Small intestine (tissue), 7 donors: ENCODE results near the gene LSM7. TPM values are rescaled to one million over a fixed set of nuclear protein-coding genes. Genes with fewer than 3 reads are reported as not detected.

Experiments
- DNase-seq, 2 donors: peaks; one replicate each; pipeline versions ENCODE4 v3.0.0 to v3.0.0-alpha.2; 2013
- FAIRE-seq: peaks from 2 replicates; lab custom pipeline; 2012; peaks lifted over from hg19 to GRCh38; lab: Jason Lieb, UNC
- H3K27ac ChIP-seq, 3 donors: one replicate each; pipeline ENCODE4 v1.5.1; 2013; ENCODE audit warnings: low read length in 2 of 3, mild to moderate bottlenecking in 2 of 3, control low read depth in 1 of 3, inconsistent platforms in 1 of 3, low read depth in 1 of 3, moderate library complexity in 1 of 3
- H3K27me3 ChIP-seq, 3 donors: one replicate each; pipeline ENCODE4 v1.6.1; 2013; ENCODE audit warnings: low read length in 3 of 3, inconsistent platforms in 1 of 3; ENCODE audit not compliant: control insufficient read depth in 3 of 3, insufficient read depth in 3 of 3
- H3K36me3 ChIP-seq, 3 donors: one replicate each; pipeline ENCODE4 v1.6.1; 2013; ENCODE audit warnings: low read length in 3 of 3, inconsistent platforms in 1 of 3, low read depth in 1 of 3, mild to moderate bottlenecking in 1 of 3, moderate library complexity in 1 of 3; ENCODE audit not compliant: control insufficient read depth in 3 of 3, insufficient read depth in 2 of 3
- H3K4me1 ChIP-seq, 3 donors: one replicate each; pipeline ENCODE4 v1.6.1; 2013; ENCODE audit warnings: low read length in 2 of 3, inconsistent platforms in 1 of 3, low read depth in 1 of 3, mild to moderate bottlenecking in 1 of 3, moderate library complexity in 1 of 3; ENCODE audit not compliant: control insufficient read depth in 3 of 3, insufficient read depth in 2 of 3
- H3K4me3 ChIP-seq, 3 donors: one replicate each; pipeline ENCODE4 v1.5.1; 2013; ENCODE audit warnings: low read length in 3 of 3, control low read depth in 1 of 3, inconsistent platforms in 1 of 3, low read depth in 1 of 3, mild to moderate bottlenecking in 1 of 3, moderate library complexity in 1 of 3
- H3K9me3 ChIP-seq, 2 donors: one replicate each; pipeline ENCODE4 v1.6.1; 2013; ENCODE audit warnings: low read depth in 1 of 2, low read length in 1 of 2; ENCODE audit not compliant: control insufficient read depth in 2 of 2, insufficient read depth in 1 of 2
- WGBS, 3 donors: extraction: QIAGEN DNeasy Blood & Tissue Kit; methylation state at CpG; one replicate each; pipeline ENCODE4 v1.1.7; 2013; 5-methylcytosine and 5-hydroxymethylcytosine counted together
- polyA plus RNA-seq, 4 donors: library from polyadenylated mRNA; stranded (reverse) in 3 of 4; unstranded in 1 of 4; fragments of 200-250 nt in 3 of 4; fragments of 120-200 nt in 1 of 4; gene quantifications; one replicate each; pipeline versions ENCODE4 v1.2.1 to v1.2.3, GENCODE V29; 2013
- donor health status: healthy with polysubstance abuse.
- donor health status: control.
- donor health status: control.
- donor health status: Bipolar disorder and iron deficiency.
- donor health status: healthy.

Gene LSM7
- polyA plus RNA-seq, 4 donors, result 145 to 471 (median 283) TPM

- DNase-seq, result no peak
- H3K27ac ChIP-seq, result peak overlapping the region in 2 of 3 donors; percentile 78 to 79
- H3K4me3 ChIP-seq, result no peak overlapping the region
- peaks cover 2 to 51% (median 13%) of the 10 kb centered on the region in 3 donors for H3K36me3 ChIP-seq
- H3K4me1 ChIP-seq, result peaks cover 5 to 35% (median 6%) of the 10 kb centered on the region in 3 donors
- no peaks in the 10 kb centered on the region for H3K27me3 ChIP-seq
- WGBS, 3 donors, result 57 to 81% (median 73%) methylated on average over 9 of the region's 9 CpGs
- FAIRE-seq, result no peak
- H3K9me3 ChIP-seq, result no peaks in the 10 kb centered on the region
These were observed 54.1 kb downstream of the LSM7 start for GRCh38 chr19:2274185-2274711.

- DNase-seq (peak; percentile 76 to 89), FAIRE-seq (no peak)
- WGBS, 3 donors, result 6 to 10% (median 7%) methylated on average over 43 to 45 of the region's 45 CpGs
- Histone ChIP-seq H3K9me3 (no peaks in the 10 kb centered on the region), H3K4me1 (peaks cover 5 to 32% (median 6%) of the 10 kb centered on the region in 3 donors), H3K4me3 (peak overlapping the region in 2 of 3 donors; percentile 1 to 37), H3K27me3 (no peaks in the 10 kb centered on the region), H3K36me3 (peaks cover 2 to 51% (median 13%) of the 10 kb centered on the region in 3 donors), H3K27ac (peak overlapping the region; percentile 78 to 81 (median 79))
These were observed 54.8 kb downstream of the LSM7 start for GRCh38 chr19:2273356-2274184.

Other genes starting within 250 kb of the LSM7 start
- gene MOB3A, start 232.3 kb downstream of the LSM7 start, polyA plus RNA-seq, result 10 to 100 TPM in 3 of 4 donors, 1 to 10 TPM in 1; 7.6 to 18.3 (median 14.5) TPM
- 1 to 10 TPM; 2.4 to 5.8 (median 4.2) TPM for gene IZUMO4, start 231.7 kb downstream of the LSM7 start, polyA plus RNA-seq
- gene AP3D1, start 177.0 kb downstream of the LSM7 start, polyA plus RNA-seq, result 100 to 1,000 TPM in 1 of 4 donors, 10 to 100 TPM in 3; 68.1 to 106 (median 89.9) TPM
- gene DOT1L, start 164.7 kb downstream of the LSM7 start, polyA plus RNA-seq, result 10 to 100 TPM; 15.1 to 22.8 (median 19.7) TPM
- 100 to 1,000 TPM; 118 to 307 (median 278) TPM for gene PLEKHJ1, start 92.3 kb downstream of the LSM7 start, polyA plus RNA-seq
- gene SF3A2, start 91.8 kb downstream of the LSM7 start, polyA plus RNA-seq, result 10 to 100 TPM; 31.8 to 71.5 (median 40.3) TPM
- gene AMH, start 79.3 kb downstream of the LSM7 start, polyA plus RNA-seq, result 1 to 10 TPM; 1.1 to 3.0 (median 2.0) TPM
- gene JSRP1, start 72.2 kb downstream of the LSM7 start, polyA plus RNA-seq, result 1 to 10 TPM in 3 of 4 donors, under 1 TPM in 1; 0.69 to 2.4 (median 1.6) TPM
- gene PEAK3, start 46.4 kb downstream of the LSM7 start, polyA plus RNA-seq, result under 1 TPM in 3 of 4 donors, not detected in 1; 0.25 to 0.54 (median 0.46) TPM
- gene LINGO3, start 20.4 kb downstream of the LSM7 start, polyA plus RNA-seq, result under 1 TPM in 2 of 4 donors, not detected in 2; 0.13 to 0.56 TPM
- 100 to 1,000 TPM in 1 of 4 donors, 10 to 100 TPM in 3; 69.3 to 109 (median 78.2) TPM for gene SPPL2B, start 98 bp upstream of the LSM7 start, polyA plus RNA-seq
- under 1 TPM in 2 of 4 donors, not detected in 2; 0.53 to 0.54 TPM for gene TMPRSS9, start 31.7 kb upstream of the LSM7 start, polyA plus RNA-seq
- 100 to 1,000 TPM in 2 of 4 donors, 10 to 100 TPM in 2; 93.2 to 160 (median 100) TPM for gene TIMM13, start 99.0 kb upstream of the LSM7 start, polyA plus RNA-seq
- 10 to 100 TPM in 2 of 4 donors, 1 to 10 TPM in 2; 7.3 to 69.3 (median 21.8) TPM for gene LMNB2, start 128.4 kb upstream of the LSM7 start, polyA plus RNA-seq
- gene GADD45B, start 147.5 kb upstream of the LSM7 start, polyA plus RNA-seq, result 10 to 100 TPM; 12.1 to 40.4 (median 15.1) TPM